ENCODE results near the gene ENOX1. TPM values are rescaled to one million over a fixed set of nuclear protein-coding genes. Genes with fewer than 3 reads are reported as not detected.
"Not testable (repeated sequence)": the region's sequence is repeated elsewhere in the genome, so short reads cannot be mapped to it uniquely, and the experiment has no call there.

The ENOX1 gene
- total RNA-seq, 2 donors from 2014 or later: 0.22 to 1.4 TPM

DNA sequence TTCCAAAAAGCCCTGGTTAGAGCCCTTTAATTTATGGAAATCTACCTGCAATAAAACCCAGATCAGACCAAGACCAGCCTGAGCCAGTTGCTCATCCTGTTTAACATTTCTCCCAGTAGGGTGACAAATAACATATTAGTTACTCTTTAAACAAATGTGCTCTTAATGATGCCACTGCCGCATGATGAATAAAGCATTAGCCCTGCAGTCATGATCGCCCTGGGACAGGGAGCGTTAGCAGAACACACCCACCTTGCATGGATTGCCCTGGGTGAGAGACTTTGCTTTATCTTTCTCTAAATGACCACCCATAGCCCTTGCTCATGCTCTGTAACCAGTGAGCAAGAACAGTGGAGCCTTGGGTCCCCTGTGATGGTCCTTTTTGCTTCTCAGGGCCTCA lies 362.4 kb downstream of the ENOX1 start:
- DNase-seq: no peak
- no peak overlapping the region for H3K4me3 ChIP-seq
- H3K9me3 ChIP-seq: no peaks in the 10 kb centered on the region
- H3K36me3 ChIP-seq: no peaks in the 10 kb centered on the region
- H3K27ac ChIP-seq: no peak overlapping the region
- TF ChIP-seq, protein P1, sequence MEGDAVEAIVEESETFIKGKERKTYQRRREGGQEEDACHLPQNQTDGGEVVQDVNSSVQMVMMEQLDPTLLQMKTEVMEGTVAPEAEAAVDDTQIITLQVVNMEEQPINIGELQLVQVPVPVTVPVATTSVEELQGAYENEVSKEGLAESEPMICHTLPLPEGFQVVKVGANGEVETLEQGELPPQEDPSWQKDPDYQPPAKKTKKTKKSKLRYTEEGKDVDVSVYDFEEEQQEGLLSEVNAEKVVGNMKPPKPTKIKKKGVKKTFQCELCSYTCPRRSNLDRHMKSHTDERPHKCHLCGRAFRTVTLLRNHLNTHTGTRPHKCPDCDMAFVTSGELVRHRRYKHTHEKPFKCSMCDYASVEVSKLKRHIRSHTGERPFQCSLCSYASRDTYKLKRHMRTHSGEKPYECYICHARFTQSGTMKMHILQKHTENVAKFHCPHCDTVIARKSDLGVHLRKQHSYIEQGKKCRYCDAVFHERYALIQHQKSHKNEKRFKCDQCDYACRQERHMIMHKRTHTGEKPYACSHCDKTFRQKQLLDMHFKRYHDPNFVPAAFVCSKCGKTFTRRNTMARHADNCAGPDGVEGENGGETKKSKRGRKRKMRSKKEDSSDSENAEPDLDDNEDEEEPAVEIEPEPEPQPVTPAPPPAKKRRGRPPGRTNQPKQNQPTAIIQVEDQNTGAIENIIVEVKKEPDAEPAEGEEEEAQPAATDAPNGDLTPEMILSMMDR (IDR thresholded peaks at IDR 0.05): no peak
- H3K27me3 ChIP-seq: no peaks in the 10 kb centered on the region
- no peak overlapping the region for H3K9ac ChIP-seq (ENCODE audit: low read depth in 2 of 2, low read length in 2 of 2)
- H3K4me1 ChIP-seq: no peaks in the 10 kb centered on the region
- intact Hi-C loops (cut with DNase I): no loop called here

DNA sequence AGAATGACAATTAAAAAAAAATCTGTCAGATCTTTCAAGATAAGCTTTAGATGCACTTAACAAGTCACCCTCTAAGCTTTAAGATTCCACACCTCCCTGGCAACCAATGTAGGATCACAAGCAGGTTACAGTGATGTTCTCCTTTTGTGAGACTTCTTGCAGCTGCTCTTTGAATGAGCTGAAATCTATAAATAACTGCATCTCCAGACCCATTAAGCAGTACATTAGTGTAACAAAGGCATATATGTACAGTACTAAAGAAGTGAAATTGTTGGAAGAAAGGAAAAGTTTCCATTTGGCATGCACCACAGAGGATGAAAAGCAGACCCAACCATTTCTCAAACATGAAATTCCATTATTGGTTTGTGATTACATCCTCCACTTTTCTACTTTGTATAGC lies 364.7 kb downstream of the ENOX1 start:
- H3K27ac ChIP-seq: no peak overlapping the region
- no peaks in the 10 kb centered on the region for H3K27me3 ChIP-seq
- H3K4me3 ChIP-seq: no peak overlapping the region
- H3K9ac ChIP-seq (ENCODE audit: low read depth in 2 of 2, low read length in 2 of 2): no peak overlapping the region
- no peaks in the 10 kb centered on the region for H3K4me1 ChIP-seq
- TF ChIP-seq, protein P1 (IDR thresholded peaks at IDR 0.05): no peak
- intact Hi-C loops (cut with DNase I): no loop called here
- H3K36me3 ChIP-seq: no peaks in the 10 kb centered on the region
- H3K9me3 ChIP-seq: no peaks in the 10 kb centered on the region
- no peak for DNase-seq

DNA sequence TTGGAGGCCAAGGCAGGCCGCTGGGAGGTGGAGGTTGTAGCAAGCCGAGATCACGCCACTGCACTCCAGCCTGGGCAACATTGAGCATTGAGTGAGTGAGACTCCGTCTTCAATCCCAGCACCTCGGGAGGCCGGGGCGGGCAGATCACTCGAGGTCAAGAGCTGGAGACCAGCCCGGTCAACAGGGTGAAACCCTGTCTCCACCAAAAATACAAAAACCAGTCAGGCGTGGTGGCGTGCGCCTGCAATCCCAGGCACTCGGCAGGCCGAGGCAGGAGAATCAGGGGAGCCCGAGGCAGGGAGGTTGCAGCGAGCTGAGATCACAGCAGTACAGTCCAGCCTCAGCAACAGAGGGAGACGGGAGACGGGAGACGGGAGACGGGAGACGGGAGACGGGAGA lies 369.9 kb downstream of the ENOX1 start:
- H3K27me3 ChIP-seq; H3K4me3 ChIP-seq; H3K9ac ChIP-seq (ENCODE audit: low read depth in 2 of 2, low read length in 2 of 2); H3K36me3 ChIP-seq; H3K27ac ChIP-seq; DNase-seq; H3K4me1 ChIP-seq; H3K9me3 ChIP-seq; intact Hi-C loops (cut with DNase I): not testable (repeated sequence)

GRCh38 chr13:43416408-43416807 lies 370.4 kb downstream of the ENOX1 start:
- H3K4me1 ChIP-seq; H3K36me3 ChIP-seq; H3K27me3 ChIP-seq; H3K9me3 ChIP-seq; H3K9ac ChIP-seq (ENCODE audit: low read depth in 2 of 2, low read length in 2 of 2); H3K27ac ChIP-seq; DNase-seq; intact Hi-C loops (cut with DNase I); H3K4me3 ChIP-seq: not testable (repeated sequence)

DNA sequence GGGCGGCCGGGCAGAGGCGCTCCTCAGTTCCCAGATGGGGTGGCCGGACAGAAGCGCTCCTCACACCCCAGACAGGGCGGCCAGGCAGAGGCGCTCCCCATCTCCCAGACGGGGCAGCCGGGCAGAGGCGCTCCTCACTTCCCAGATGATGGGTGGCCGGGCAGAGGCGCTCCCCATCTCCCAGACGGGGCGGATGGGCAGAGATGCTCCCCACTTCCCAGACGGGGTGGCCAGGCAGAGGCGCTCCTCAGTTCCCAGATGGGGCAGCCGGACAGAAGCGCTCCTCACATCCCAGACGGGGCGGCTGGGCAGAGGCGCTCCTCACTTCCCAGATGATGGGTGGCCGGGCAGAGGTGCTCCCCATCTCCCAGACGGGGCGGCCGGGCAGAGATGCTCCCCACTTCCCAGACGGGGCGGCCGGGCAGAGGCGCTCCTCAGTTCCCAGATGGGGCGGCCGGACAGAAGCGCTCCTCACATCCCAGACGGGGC lies 370.8 kb downstream of the ENOX1 start:
- H3K27ac ChIP-seq; DNase-seq; intact Hi-C loops (cut with DNase I): not testable (repeated sequence)

DNA sequence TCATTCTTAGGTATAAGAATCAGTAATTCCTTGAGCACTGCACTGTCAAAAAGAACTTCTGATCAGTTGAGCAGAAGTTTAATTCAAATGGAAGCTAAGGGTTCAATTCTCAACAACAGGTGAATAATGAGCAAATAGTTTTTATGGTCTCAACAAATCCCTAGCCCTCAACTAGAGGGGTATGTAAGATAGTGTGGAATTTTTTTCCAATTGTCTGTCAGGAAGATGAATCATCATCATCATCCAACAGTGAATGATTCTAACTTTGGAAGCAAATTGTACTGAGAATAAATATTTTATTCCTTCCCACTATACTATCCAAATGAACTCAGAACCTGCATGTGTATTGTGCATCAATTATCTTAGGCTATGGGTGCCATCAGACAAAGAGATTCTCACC lies 372.7 kb downstream of the ENOX1 start:
- TF ChIP-seq, protein P1 (IDR thresholded peaks at IDR 0.05): no peak
- no peak for DNase-seq
- intact Hi-C loops (cut with DNase I): no loop called here
- Histone ChIP-seq H3K4me3 (no peak overlapping the region), H3K27ac (no peak overlapping the region), H3K9ac (ENCODE audit: low read depth in 2 of 2, low read length in 2 of 2) (no peak overlapping the region), H3K9me3 (no peaks in the 10 kb centered on the region), H3K36me3 (no peaks in the 10 kb centered on the region), H3K4me1 (no peaks in the 10 kb centered on the region), H3K27me3 (no peaks in the 10 kb centered on the region)

More for the DNA sequence above, 370.8 kb downstream of the ENOX1 start:
- H3K36me3 ChIP-seq; H3K4me3 ChIP-seq; H3K27me3 ChIP-seq; H3K4me1 ChIP-seq; H3K9ac ChIP-seq (ENCODE audit: low read depth in 2 of 2, low read length in 2 of 2); H3K9me3 ChIP-seq: not testable (repeated sequence)

DNA sequence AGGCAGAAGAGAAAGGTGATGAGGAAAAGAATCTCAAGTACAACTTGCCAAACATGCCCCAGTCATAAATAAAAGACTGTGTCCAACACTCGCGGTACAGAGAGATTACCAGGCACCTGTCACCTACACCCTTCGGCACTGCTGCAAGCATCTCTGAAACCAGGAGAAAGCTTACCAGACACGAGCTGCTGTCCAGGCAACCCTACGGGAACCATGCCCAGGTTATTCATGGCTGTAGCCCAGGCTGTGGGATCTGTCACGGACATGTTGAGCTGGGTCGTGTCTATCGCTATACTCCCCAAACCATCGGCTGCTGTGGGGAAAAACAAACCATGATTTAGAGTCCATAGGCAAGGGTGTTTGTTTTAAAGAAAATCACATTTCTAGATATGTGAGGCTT lies 375.0 kb downstream of the ENOX1 start:
- Histone ChIP-seq H3K27ac (no peak overlapping the region), H3K4me1 (no peaks in the 10 kb centered on the region), H3K4me3 (no peak overlapping the region), H3K36me3 (no peaks in the 10 kb centered on the region), H3K27me3 (no peaks in the 10 kb centered on the region), H3K9ac (ENCODE audit: low read depth in 2 of 2, low read length in 2 of 2) (no peak overlapping the region), H3K9me3 (no peaks in the 10 kb centered on the region)
- no peak for DNase-seq
- intact Hi-C loops (cut with DNase I): no loop called here
- TF ChIP-seq, protein P1 (IDR thresholded peaks at IDR 0.05): no peak

Data from colonic mucosa (tissue), 4 donors.